Parathyroid adenoma (tissue), 2 donors: Measurements from ENCODE around the gene ART4.

Source experiments
- H2AFZ ChIP-seq: fragments of 300-600 bp; sonication (generic); one replicate; pipeline ENCODE4 v1.7.0; 2017; ENCODE audit warnings: antibody characterized with exemption, mild to moderate bottlenecking
- H3K27ac ChIP-seq: fragments of 300-600 bp; sonication (generic); one replicate; pipeline ENCODE4 v1.7.0; 2017
- H3K27me3 ChIP-seq: fragments of 300-600 bp; sonication (generic); one replicate; pipeline ENCODE4 v1.7.0; 2017; ENCODE audit warnings: low read length; ENCODE audit not compliant: control insufficient read depth, insufficient read depth
- H3K36me3 ChIP-seq: fragments of 300-600 bp; sonication (generic); one replicate; pipeline ENCODE4 v1.7.0; 2017; ENCODE audit warnings: low read length; ENCODE audit not compliant: control insufficient read depth, insufficient read depth
- H3K4me1 ChIP-seq: fragments of 300-600 bp; sonication (generic); one replicate; pipeline ENCODE4 v1.7.0; 2017; ENCODE audit warnings: control low read depth
- H3K4me2 ChIP-seq: fragments of 300-600 bp; sonication (generic); one replicate; pipeline ENCODE4 v1.7.0; 2017; ENCODE audit warnings: low read length
- H3K4me3 ChIP-seq: fragments of 300-600 bp; sonication (generic); one replicate; pipeline ENCODE4 v1.7.0; 2017; ENCODE audit warnings: low read depth, low read length
- H3K79me2 ChIP-seq: fragments of 300-600 bp; sonication (generic); one replicate; pipeline ENCODE4 v1.7.0; 2017; ENCODE audit warnings: control low read depth
- H3K9ac ChIP-seq: fragments of 300-600 bp; sonication (generic); one replicate; pipeline ENCODE4 v1.7.0; 2017; ENCODE audit warnings: mild to moderate bottlenecking
- H3K9me3 ChIP-seq: fragments of 300-600 bp; sonication (generic); one replicate; pipeline ENCODE4 v1.7.0; 2017; ENCODE audit warnings: low read length; ENCODE audit not compliant: control insufficient read depth
- CTCF ChIP-seq: fragments of 300-600 bp; sonication (generic); IDR thresholded peaks from one replicate; pipeline ENCODE4 v1.7.0; 2017; ENCODE audit warnings: antibody characterized with exemption, mild to moderate bottlenecking
- donor health status: primary hyperparathyroidism.

The ART4 gene

GRCh38 chr12:14873440-14874185 is 30.3 kb upstream of the ART4 start:
- TF ChIP-seq CTCF, result no peak
- no peaks in the 10 kb centered on the region for H3K4me1 ChIP-seq
- no peak overlapping the region for H3K4me3 ChIP-seq
- H3K9me3 ChIP-seq, result no peaks in the 10 kb centered on the region
- H3K27me3 ChIP-seq, result no peaks in the 10 kb centered on the region
- no peaks in the 10 kb centered on the region for H3K79me2 ChIP-seq
- no peak overlapping the region for H3K4me2 ChIP-seq
- no peak overlapping the region for H3K27ac ChIP-seq
- no peak overlapping the region for H2AFZ ChIP-seq
- H3K9ac ChIP-seq, result no peak overlapping the region
- no peaks in the 10 kb centered on the region for H3K36me3 ChIP-seq

GRCh38 chr12:14871886-14872285 is 28.6 kb upstream of the ART4 start:
- no peaks in the 10 kb centered on the region for H3K36me3 ChIP-seq
- no peak overlapping the region for H3K27ac ChIP-seq
- H3K4me3 ChIP-seq, result no peak overlapping the region
- H3K9ac ChIP-seq, result no peak overlapping the region
- H2AFZ ChIP-seq, result no peak overlapping the region
- H3K27me3 ChIP-seq, result no peaks in the 10 kb centered on the region
- H3K79me2 ChIP-seq, result no peaks in the 10 kb centered on the region
- no peak overlapping the region for H3K4me2 ChIP-seq
- no peak for TF ChIP-seq CTCF
- no peaks in the 10 kb centered on the region for H3K4me1 ChIP-seq
- no peaks in the 10 kb centered on the region for H3K9me3 ChIP-seq

- H3K4me3 ChIP-seq, result no peak overlapping the region
- no peaks in the 10 kb centered on the region for H3K9me3 ChIP-seq
- H3K36me3 ChIP-seq, result no peaks in the 10 kb centered on the region
- no peaks in the 10 kb centered on the region for H3K4me1 ChIP-seq
- TF ChIP-seq CTCF, result no peak
- H3K27ac ChIP-seq, result no peak overlapping the region
- H2AFZ ChIP-seq, result no peak overlapping the region
- H3K9ac ChIP-seq, result no peak overlapping the region
- H3K4me2 ChIP-seq, result no peak overlapping the region
- H3K27me3 ChIP-seq, result no peaks in the 10 kb centered on the region
- H3K79me2 ChIP-seq, result no peaks in the 10 kb centered on the region
Measured at GRCh38 chr12:14871247-14871646, 27.9 kb upstream of the ART4 start.

DNA sequence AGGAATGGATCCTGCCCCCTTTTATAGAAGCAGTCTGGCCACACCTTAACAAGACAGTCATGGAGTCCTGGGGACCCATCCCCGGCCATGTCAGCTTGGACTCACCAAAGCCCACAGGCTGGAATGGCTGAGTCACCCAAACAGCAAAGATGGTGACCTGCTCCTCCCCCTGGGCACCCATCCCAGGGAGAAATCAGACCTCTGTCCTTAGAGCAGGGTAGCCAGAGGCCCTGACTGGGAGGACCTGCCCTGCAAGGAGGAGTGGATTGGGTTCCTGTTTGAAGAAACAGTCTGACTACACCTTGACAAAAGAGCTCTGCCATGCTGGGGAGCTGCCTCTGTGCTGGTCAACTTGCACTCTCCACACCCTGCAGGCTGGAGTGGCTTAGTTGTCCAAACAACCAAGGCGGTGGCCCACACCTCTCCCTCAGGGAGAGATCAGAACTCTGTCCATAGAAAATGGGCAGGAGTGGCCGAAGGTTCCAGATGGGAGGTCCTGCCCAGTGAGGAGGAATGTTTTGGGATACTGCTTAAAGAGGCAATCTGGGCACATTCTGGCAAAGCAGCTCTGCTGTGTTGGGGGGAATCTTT is 25.7 kb upstream of the ART4 start:
- Histone ChIP-seq H3K4me3 (no peak overlapping the region), H3K36me3 (no peaks in the 10 kb centered on the region), H2AFZ (no peak overlapping the region), H3K79me2 (no peaks in the 10 kb centered on the region), H3K4me2 (no peak overlapping the region), H3K9me3 (no peaks in the 10 kb centered on the region), H3K9ac (no peak overlapping the region), H3K27ac (no peak overlapping the region), H3K27me3 (no peaks in the 10 kb centered on the region), H3K4me1 (no peaks in the 10 kb centered on the region)
- no peak for TF ChIP-seq CTCF

- Histone ChIP-seq H3K9ac (no peak overlapping the region), H3K36me3 (no peaks in the 10 kb centered on the region), H3K27me3 (no peaks in the 10 kb centered on the region), H3K79me2 (no peaks in the 10 kb centered on the region), H3K9me3 (no peaks in the 10 kb centered on the region), H3K4me2 (no peak overlapping the region), H2AFZ (no peak overlapping the region), H3K4me3 (no peak overlapping the region), H3K4me1 (no peaks in the 10 kb centered on the region), H3K27ac (no peak overlapping the region)
- TF ChIP-seq CTCF, result no peak
Measured at GRCh38 chr12:14860490-14860889, 17.2 kb upstream of the ART4 start.
